Limb (tissue), 2 donors: ENCODE data around the gene SALL2.

Experiments used
- DNase-seq, 2 donors: peaks; one replicate each; pipeline ENCODE4 v3.0.0-alpha.2; 2016; ENCODE audit errors: extremely low spot score in 2 of 2

SALL2 gene

DNA sequence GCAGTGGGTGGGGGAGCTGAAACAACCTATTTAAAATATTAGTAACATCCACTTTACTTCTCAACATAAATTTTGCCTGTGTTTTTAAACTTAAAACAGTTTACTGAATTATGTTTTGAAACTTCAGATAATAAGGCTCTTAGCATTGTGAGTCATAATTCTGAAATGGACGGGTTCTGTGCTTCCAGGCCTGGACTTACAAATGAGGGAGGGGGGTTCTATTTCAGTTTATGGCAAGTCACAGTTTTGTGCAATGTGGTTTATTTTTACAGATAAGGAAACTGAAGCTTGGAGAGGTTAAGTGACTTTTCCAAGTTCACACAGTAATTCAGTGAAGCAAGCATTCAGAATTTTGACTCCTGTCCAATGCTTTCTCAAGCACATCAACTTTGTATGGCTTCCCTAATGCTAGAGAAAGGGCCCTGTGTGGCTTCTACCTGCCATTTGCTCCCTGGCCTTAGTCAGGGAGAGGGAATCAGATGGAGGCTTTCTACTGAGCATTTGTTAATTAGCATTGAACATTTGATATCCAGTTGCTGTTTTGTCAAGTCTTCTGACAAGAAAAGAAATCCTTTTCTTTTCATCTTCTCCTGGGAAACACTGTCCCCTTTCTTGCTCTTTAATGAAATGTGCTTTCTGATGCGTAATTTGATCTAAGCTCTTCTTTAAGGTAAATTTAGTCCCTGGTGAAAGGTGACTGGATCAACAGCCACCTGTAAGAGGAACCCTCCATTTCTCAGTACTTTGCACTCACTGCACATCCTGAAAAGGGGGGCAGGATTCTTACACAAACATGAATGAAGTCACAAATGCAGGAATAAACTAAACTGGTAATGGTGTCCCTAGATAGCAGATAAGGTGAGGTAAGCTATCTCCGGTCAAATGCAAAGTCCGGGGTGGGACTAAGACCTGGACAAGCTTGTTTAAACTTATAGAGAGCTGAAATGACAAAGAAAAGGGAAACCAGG is 2.5 kb upstream of the SALL2 start:
- DNase-seq = no peak

DNA sequence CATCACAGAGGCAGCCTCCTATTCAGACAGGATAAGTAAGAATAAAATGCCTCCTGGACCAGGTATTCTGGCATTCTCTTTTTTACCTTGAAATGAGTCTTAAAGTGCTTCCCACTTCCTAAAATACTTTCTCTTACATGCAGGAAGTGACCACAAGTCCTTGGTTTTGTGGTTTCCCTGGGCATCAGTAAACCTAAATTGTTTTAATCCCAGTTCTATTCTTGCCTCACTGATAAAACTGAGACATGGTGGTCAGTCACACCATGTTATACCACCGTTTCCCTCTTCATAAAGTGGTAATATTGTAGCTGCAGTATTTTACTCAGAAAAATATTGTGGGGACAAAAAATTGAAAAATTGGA is 1.2 kb upstream of the SALL2 start:
- no peak for DNase-seq

- peak in 1 of 2 donors; percentile 39 for DNase-seq
These were observed 649 bp upstream of the SALL2 start for GRCh38 chr14:21526672-21527317.

GRCh38 chr14:21525571-21525961 is 580 bp downstream of the SALL2 start:
- DNase-seq = no peak

DNA sequence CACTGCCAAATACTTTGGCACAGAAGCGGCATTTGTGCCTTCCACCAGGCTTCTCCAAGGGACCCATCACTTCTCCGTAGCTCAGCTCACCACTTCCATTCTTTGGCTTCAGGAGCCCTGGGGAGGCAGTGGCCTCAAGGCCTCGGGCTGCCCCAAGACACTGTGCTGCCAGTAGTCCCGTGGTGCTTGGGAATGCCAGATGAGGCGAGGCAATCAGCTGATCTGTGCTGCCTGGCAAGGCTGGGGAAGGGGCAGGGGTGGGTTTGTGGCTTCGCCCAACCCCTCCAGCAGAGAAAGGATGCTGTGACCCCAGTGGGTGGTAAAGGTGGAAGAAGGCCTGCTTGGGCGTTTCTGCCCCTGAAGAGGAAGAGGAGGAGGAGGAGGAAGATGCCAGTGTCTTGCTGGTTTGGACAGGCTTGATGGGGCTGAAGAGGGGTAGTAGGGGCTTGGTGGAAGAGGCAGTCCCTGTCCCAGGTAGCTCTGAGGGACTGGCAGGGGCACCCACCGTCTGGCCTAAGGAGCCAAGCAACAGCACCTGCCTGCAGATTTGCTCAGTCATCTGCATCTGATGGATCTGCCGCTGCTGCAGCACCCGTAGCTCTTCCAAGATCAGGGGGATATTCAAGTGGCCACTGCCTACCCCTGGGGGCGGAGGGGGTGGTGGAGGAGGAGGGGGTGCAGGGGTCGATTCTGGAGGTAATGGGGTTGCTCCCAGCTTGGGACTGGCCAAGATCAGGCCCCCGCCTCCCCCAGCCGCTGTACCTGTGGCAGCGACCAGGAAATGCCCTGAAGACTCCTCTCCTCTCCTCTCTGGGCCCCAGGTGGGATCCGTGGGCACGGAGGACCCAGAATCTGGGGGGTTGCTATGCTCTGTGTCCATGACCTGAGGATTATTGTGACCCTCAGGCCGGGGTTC is 1.3 kb downstream of the SALL2 start:
- DNase-seq = no peak

DNA sequence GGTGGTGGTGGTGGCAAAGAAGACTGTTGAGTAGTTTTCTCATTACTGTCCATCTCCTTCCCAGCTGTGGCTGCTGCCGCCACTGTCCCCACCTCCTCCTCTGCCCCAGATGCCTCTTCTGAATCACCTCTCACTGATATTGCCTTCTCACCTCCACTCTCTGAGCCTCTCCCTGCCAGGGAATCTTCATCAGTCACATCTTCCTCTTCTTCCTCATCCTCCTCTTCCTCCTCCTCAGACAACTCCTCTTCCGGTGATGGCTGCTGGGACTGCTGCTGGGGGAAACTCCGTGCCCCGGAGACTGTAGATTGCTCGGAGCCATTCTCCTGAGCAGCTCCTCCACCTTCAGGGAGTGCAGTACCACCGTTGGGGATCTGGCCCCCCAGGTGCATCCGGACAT is 2.9 kb downstream of the SALL2 start:
- no peak for DNase-seq

DNA sequence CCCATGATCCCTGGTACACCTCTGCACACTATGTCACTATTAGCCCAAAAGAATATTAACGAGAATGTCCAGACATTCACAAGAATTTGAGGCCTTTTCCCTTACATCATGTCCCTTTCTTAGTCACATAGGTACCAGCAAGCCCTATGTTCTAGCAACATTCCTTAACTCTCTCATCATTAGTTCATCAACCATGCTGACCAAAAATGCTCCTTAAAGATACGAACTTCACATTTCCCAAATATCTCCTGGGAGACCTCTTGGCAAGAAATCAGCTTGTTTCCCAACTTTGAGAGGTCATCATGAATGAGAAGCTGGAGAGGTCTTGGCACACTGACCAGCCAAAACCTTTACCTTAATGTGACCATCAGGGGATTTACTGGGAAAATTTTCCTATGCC is 4.6 kb downstream of the SALL2 start:
- DNase-seq = no peak

DNA sequence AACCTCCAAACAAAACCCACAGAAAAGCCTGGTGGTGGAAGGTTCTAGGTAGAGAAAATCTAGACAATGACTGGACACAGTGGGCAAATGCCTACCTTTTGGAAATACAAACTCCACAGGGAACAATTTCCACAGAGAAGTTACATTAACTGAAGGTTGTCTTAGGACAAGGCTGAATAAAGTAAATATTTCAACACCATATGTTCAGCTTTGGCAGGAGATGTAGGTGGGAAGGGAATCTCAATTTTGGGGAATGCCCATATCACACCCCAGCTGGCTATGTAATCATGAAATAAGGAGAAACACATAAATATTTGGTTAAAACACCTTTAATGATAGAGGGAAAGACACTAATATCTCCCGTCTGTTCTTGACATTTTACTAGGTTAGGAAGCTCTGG is 5.4 kb downstream of the SALL2 start:
- no peak for DNase-seq

- no peak for DNase-seq
These were observed 7.4 kb downstream of the SALL2 start for GRCh38 chr14:21518725-21519124.

DNA sequence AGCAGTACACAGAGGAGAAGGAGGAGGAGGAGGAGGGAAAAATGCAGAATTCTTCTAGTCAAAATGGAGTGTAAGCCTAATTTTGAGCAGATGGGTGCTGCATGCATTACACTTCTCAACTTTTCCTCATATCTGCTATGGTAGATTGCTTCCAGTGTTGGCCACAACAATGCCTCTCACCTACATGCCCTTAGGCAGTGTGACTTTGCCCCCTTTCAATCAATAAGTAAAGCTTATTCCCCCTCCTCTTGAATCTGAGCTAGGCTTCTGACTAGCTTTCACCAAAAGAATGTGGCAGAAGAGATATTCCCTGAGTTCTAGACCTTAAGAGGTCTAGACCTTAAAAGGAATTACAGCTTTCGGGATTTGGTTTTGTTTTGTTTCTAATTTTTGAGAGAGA is 11.8 kb downstream of the SALL2 start:
- no peak for DNase-seq

GRCh38 chr14:21510735-21511657 is 15.2 kb downstream of the SALL2 start, which contains the start of gene METTL3:
Gene METTL3 (minus strand): TSS chr14:21511340. CDS start chr14:21511223, 117 bp downstream.
- DNase-seq = peak; percentile 93 to 99

GRCh38 chr14:21509432-21510143 is 16.6 kb downstream of the SALL2 start:
- no peak for DNase-seq

DNA sequence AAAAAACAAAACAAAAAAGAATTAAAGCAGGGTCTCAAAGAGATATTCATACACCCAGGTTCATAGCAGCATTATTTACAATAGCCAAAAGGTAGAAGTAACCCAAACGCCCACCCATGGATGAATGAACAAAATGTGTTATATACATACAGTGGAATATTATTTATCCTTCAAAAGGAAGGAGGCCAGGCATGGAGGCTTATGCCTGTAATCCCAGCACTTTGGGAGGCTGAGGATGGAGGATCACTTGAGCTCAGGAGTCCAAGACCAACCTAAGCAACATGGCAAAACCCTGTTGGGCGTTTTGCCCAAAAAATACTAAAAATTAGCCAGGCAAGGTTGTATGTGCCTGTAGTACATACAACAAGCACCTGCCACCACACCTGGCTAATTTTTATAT is 19.6 kb downstream of the SALL2 start:
- DNase-seq = no peak

DNA sequence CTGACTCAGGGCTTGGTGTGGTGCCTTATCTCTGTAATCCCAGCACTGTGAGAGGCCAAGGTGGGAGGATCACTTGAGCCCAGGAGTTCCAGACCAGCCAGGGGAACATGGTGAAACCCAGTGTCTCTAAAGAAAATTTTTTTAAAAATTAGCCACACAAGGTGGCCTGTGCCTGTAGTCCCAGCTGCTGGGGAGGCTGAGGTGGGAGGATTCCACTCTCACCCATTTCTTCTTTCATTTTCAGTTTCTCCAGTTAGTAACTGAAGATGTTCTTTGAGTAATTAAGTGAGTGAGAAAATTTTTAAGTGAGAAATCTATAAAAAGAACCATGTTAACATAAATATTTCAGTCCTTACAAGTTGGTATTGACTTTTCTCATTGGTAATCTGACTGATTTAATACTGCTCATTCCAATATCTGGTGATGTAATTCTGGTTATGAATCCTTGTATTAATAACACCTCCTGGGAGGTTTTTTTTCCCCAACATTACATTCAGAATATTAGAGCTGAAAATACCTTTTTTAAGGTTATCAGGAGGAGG is 21.1 kb downstream of the SALL2 start:
- no peak for DNase-seq

- no peak for DNase-seq
These were observed 22.8 kb downstream of the SALL2 start for GRCh38 chr14:21503376-21503775.

DNA sequence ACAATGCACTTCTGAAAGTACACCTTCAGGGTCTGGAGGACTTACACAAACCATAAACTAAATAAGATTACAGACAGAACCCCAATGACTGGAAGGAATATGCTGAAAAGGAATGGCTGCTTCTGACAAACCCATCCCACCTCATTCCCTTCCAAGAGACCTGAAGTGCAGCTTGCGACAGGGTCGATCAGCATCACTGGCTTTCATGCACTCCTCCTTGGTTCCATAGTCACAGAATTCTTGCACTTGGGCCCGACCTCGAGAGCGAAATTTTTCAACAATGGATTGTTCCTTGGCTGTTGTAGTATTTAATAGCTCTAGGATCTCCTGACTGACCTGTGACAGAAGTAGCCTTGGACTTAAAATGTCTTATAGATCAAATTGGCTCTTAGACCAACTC is 24.6 kb downstream of the SALL2 start:
- DNase-seq = no peak

GRCh38 chr14:21498540-21499526 is 27.3 kb downstream of the SALL2 start:
- peak in 1 of 2 donors; percentile 63 for DNase-seq

DNA sequence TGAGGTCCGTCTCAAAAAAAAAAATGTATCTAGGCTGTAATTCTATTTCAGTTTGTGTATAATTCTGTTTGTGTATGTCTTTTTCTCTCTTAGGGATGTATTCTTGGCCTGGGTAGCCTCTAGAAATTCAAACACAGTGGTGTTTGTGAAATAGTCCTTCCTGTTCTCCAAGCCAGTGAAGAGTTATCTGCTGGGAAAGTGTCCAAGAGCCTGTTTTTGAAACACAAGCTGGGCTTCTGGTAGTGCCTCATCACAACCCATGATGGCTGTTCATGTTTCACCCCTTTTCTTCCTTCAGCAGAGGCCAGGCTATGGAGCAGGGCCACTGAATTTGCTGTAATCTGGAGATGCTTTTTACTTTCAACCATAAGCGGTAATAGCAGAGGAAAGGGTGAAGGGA is 29.7 kb downstream of the SALL2 start:
- DNase-seq = no peak
